KMS-11 (cell line): ENCODE data around the gene DSCAML1.

ENCODE experiments used
- H2AFZ ChIP-seq: fragments of 200-600 bp; sonication (generic); 2 replicates; pipeline ENCODE4 v1.6.1; 2016; ENCODE audit warnings: antibody characterized with exemption, mixed run types, low read depth
- H3K27ac ChIP-seq: fragments of 200-600 bp; sonication (generic); 2 replicates; pipeline ENCODE4 v1.6.1; 2016; ENCODE audit warnings: mild to moderate bottlenecking, mixed run types
- H3K27me3 ChIP-seq: fragments of 200-600 bp; sonication (generic); 2 replicates; pipeline ENCODE4 v1.6.1; 2017; ENCODE audit warnings: mild to moderate bottlenecking, low read depth, mixed run types, moderate library complexity; ENCODE audit not compliant: insufficient read depth
- H3K36me3 ChIP-seq: fragments of 200-600 bp; sonication (generic); 2 replicates; pipeline ENCODE4 v1.6.1; 2017; ENCODE audit warnings: mild to moderate bottlenecking, mixed run types; ENCODE audit not compliant: insufficient read depth
- H3K4me1 ChIP-seq: fragments of 200-600 bp; sonication (generic); 2 replicates; pipeline ENCODE4 v1.6.1; 2016; ENCODE audit warnings: mild to moderate bottlenecking, low read depth, mixed run types; ENCODE audit not compliant: poor library complexity, severe bottlenecking
- H3K4me2 ChIP-seq: fragments of 200-600 bp; sonication (generic); 2 replicates; pipeline ENCODE4 v1.7.0; 2016; ENCODE audit warnings: mild to moderate bottlenecking, mixed run types
- H3K4me3 ChIP-seq: fragments of 200-600 bp; sonication (generic); IDR thresholded peaks from 2 replicates; pipeline ENCODE4 v1.6.1; 2017; ENCODE audit warnings: low read depth, low read length, mixed read lengths; ENCODE audit not compliant: insufficient read depth
- H3K79me2 ChIP-seq: fragments of 200-600 bp; sonication (generic); 2 replicates; pipeline ENCODE4 v1.6.1; 2016; ENCODE audit warnings: low read depth, mixed run types; ENCODE audit not compliant: insufficient read depth
- H3K9ac ChIP-seq: fragments of 200-600 bp; sonication (generic); 2 replicates; pipeline ENCODE4 v1.6.1; 2016; ENCODE audit warnings: mild to moderate bottlenecking, mixed run types
- H4K20me1 ChIP-seq: fragments of 200-600 bp; sonication (generic); 2 replicates; pipeline ENCODE4 v1.6.1; 2016; ENCODE audit warnings: mild to moderate bottlenecking, mixed run types; ENCODE audit not compliant: insufficient read depth
- TF ChIP-seq, protein P1 (sequence below): fragments of 200-600 bp; sonication (generic); conservative IDR thresholded peaks from 2 replicates; pipeline ENCODE4 v1.6.1; 2017; ENCODE audit warnings: low read depth, mild to moderate bottlenecking, antibody characterized with exemption, low read length, moderate library complexity, mixed read lengths

Gene DSCAML1

GRCh38 chr11:117545706-117546105 lies 251.3 kb downstream of the DSCAML1 start:
- Histone ChIP-seq H3K79me2 (no peaks in the 10 kb centered on the region), H2AFZ (no peak overlapping the region), H3K36me3 (no peaks in the 10 kb centered on the region), H3K4me2 (no peak overlapping the region), H3K9ac (no peak overlapping the region), H3K4me3 (no peak overlapping the region), H3K27me3 (no peaks in the 10 kb centered on the region), H4K20me1 (no peaks in the 10 kb centered on the region), H3K27ac (no peak overlapping the region), H3K4me1 (no peaks in the 10 kb centered on the region)
- TF ChIP-seq, protein P1, sequence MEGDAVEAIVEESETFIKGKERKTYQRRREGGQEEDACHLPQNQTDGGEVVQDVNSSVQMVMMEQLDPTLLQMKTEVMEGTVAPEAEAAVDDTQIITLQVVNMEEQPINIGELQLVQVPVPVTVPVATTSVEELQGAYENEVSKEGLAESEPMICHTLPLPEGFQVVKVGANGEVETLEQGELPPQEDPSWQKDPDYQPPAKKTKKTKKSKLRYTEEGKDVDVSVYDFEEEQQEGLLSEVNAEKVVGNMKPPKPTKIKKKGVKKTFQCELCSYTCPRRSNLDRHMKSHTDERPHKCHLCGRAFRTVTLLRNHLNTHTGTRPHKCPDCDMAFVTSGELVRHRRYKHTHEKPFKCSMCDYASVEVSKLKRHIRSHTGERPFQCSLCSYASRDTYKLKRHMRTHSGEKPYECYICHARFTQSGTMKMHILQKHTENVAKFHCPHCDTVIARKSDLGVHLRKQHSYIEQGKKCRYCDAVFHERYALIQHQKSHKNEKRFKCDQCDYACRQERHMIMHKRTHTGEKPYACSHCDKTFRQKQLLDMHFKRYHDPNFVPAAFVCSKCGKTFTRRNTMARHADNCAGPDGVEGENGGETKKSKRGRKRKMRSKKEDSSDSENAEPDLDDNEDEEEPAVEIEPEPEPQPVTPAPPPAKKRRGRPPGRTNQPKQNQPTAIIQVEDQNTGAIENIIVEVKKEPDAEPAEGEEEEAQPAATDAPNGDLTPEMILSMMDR, result no peak

DNA sequence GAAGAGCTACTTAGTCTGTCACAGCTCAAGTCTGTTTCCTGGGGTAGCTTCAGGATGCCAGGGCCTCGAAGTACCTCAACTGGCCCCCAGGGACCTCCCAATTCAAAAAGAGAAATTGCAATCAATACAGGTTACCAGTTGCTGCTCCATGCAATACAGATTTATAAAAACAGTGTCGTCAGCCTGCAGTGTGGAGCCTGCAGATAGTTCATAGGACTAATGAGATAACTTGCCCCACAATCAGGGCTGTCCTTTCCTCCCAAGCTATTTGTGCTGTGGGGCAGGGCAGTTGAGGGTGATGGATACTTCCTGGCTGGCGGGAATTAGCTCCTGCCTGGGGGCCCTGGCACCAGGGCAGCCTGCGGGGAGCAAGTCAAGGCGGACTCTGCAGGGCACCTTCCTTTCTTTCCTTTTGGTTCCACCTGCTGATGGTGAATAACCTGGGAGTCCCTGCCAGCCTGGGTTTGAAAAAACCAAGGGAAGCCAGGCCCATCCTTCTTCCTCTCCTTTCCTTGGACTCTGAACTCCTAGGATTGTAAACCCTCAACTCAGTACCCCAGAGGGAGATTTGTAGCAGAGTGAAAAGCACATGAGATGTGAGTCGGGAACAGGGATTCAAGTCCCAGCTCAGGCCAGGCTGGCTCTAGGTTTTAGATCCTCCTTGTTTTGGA lies 252.8 kb downstream of the DSCAML1 start:
- no peaks in the 10 kb centered on the region for H3K79me2 ChIP-seq
- no peak overlapping the region for H3K9ac ChIP-seq
- no peaks in the 10 kb centered on the region for H3K36me3 ChIP-seq
- H4K20me1 ChIP-seq, result no peaks in the 10 kb centered on the region
- no peak overlapping the region for H3K4me2 ChIP-seq
- no peak overlapping the region for H2AFZ ChIP-seq
- no peaks in the 10 kb centered on the region for H3K4me1 ChIP-seq
- TF ChIP-seq, protein P1, result no peak
- no peak overlapping the region for H3K27ac ChIP-seq
- H3K27me3 ChIP-seq, result no peaks in the 10 kb centered on the region
- H3K4me3 ChIP-seq, result no peak overlapping the region

DNA sequence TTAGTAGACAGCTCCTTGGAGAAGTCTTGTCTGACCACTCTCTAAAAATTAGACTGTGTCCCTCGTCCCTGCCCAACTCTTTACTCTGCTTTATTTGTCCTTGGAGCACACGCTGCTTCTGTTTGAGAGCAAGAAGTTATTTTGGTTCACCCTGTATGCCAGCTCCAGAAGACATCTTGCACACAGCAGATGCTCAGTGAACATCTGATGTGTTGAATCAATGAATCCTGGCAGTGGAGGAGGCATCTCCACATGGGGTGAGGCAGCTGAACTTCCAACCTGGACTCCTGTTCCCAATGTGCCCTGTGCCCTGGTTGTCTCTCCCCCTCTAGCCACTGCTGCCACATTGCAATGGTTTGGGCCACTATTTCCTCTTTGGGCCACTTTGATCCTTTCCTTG lies 255.8 kb downstream of the DSCAML1 start:
- Histone ChIP-seq H3K4me1 (no peaks in the 10 kb centered on the region), H3K36me3 (no peaks in the 10 kb centered on the region), H4K20me1 (no peaks in the 10 kb centered on the region), H3K4me2 (no peak overlapping the region), H3K9ac (no peak overlapping the region), H2AFZ (no peak overlapping the region), H3K27ac (no peak overlapping the region), H3K27me3 (no peaks in the 10 kb centered on the region), H3K4me3 (no peak overlapping the region), H3K79me2 (no peaks in the 10 kb centered on the region)
- TF ChIP-seq, protein P1, result no peak

- Histone ChIP-seq H3K4me3 (no peak overlapping the region), H3K27ac (no peak overlapping the region), H3K36me3 (no peaks in the 10 kb centered on the region), H4K20me1 (no peaks in the 10 kb centered on the region), H3K4me2 (no peak overlapping the region), H3K27me3 (no peaks in the 10 kb centered on the region), H3K4me1 (no peaks in the 10 kb centered on the region), H3K9ac (no peak overlapping the region), H2AFZ (no peak overlapping the region), H3K79me2 (no peaks in the 10 kb centered on the region)
- TF ChIP-seq, protein P1, result no peak
Observed at GRCh38 chr11:117538263-117539135, 258.5 kb downstream of the DSCAML1 start.
